Measurements from ENCODE around the gene SELENOM. TPM values are rescaled to one million over a fixed set of nuclear protein-coding genes. Genes with fewer than 3 reads are reported as not detected.

Gene SELENOM
- total RNA-seq, 3 donors from 2014 or later (not counting 1 experiment from before 2014, with no cell fraction given), result 8.1 to 14.0 (median 10.6) TPM

GRCh38 chr22:31148488-31148887 lies 41.1 kb upstream of the SELENOM start:
- intact Hi-C loops (cut with micrococcal nuclease), result no loop called here
- Histone ChIP-seq H3K4me3 (ENCODE audit: low read length) (no peak overlapping the region), H3K36me3 (ENCODE audit: control insufficient read depth, insufficient read depth, low read length) (no peaks in the 10 kb centered on the region), H3K4me1 (ENCODE audit: control insufficient read depth, insufficient read depth, low read length) (no peaks in the 10 kb centered on the region), H3K27ac (ENCODE audit: low read length) (no peak overlapping the region), H3K27me3 (ENCODE audit: control insufficient read depth, insufficient read depth, low read length) (no peaks in the 10 kb centered on the region), H3K9me3 (ENCODE audit: control insufficient read depth, insufficient read depth, low read length) (no peaks in the 10 kb centered on the region)
- Mint-ChIP-seq H3K9me3 (no peaks in the 10 kb centered on the region), H3K4me3 (no peak overlapping the region), H3K27me3 (ENCODE audit: low read depth in 2 of 2) (peaks cover 5 to 14% of the 10 kb centered on the region in 2 donors), H3K36me3 (no peaks in the 10 kb centered on the region), H3K4me1 (no peaks in the 10 kb centered on the region), H3K27ac (no peak overlapping the region)
- DNase-seq, result no peak
- TF ChIP-seq CTCF (IDR thresholded peaks at IDR 0.05), result no peak
- 92% methylated on average over 1 of the region's 1 CpG for WGBS (ENCODE audit: insufficient coverage)
- no peak for ATAC-seq

GRCh38 chr22:31144223-31144622 lies 36.9 kb upstream of the SELENOM start:
- ATAC-seq (no peak), DNase-seq (no peak)
- intact Hi-C loops (cut with micrococcal nuclease), result no loop called here
- Histone ChIP-seq H3K4me3 (ENCODE audit: low read length) (no peak overlapping the region), H3K4me1 (ENCODE audit: control insufficient read depth, insufficient read depth, low read length) (no peaks in the 10 kb centered on the region), H3K27me3 (ENCODE audit: control insufficient read depth, insufficient read depth, low read length) (no peaks in the 10 kb centered on the region), H3K36me3 (ENCODE audit: control insufficient read depth, insufficient read depth, low read length) (no peaks in the 10 kb centered on the region), H3K9me3 (ENCODE audit: control insufficient read depth, insufficient read depth, low read length) (no peaks in the 10 kb centered on the region), H3K27ac (ENCODE audit: low read length) (no peak overlapping the region)
- H3K27ac Mint-ChIP-seq, result no peak overlapping the region
- TF ChIP-seq CTCF (IDR thresholded peaks at IDR 0.05), result no peak
- peaks cover 2 to 14% of the 10 kb centered on the region in 2 donors for H3K27me3 Mint-ChIP-seq (ENCODE audit: low read depth in 2 of 2)
- H3K4me3 Mint-ChIP-seq, result no peak overlapping the region
- H3K4me1 Mint-ChIP-seq, result no peaks in the 10 kb centered on the region
- H3K9me3 Mint-ChIP-seq, result no peaks in the 10 kb centered on the region
- no peaks in the 10 kb centered on the region for H3K36me3 Mint-ChIP-seq

- no peaks in the 10 kb centered on the region for H3K36me3 ChIP-seq (ENCODE audit: control insufficient read depth, insufficient read depth, low read length)
- H3K4me1 ChIP-seq (ENCODE audit: control insufficient read depth, insufficient read depth, low read length), result no peaks in the 10 kb centered on the region
- no peak for TF ChIP-seq CTCF (IDR thresholded peaks at IDR 0.05)
- WGBS (ENCODE audit: insufficient coverage), result 96% methylated on average over 3 of the region's 3 CpGs
- H3K27ac ChIP-seq (ENCODE audit: low read length), result no peak overlapping the region
- Mint-ChIP-seq H3K27me3 (ENCODE audit: low read depth in 2 of 2) (peaks cover 2 to 14% of the 10 kb centered on the region in 2 donors), H3K4me1 (no peaks in the 10 kb centered on the region), H3K4me3 (no peak overlapping the region), H3K9me3 (no peaks in the 10 kb centered on the region), H3K36me3 (no peaks in the 10 kb centered on the region), H3K27ac (no peak overlapping the region)
- intact Hi-C loops (cut with micrococcal nuclease), result no loop called here
- no peaks in the 10 kb centered on the region for H3K9me3 ChIP-seq (ENCODE audit: control insufficient read depth, insufficient read depth, low read length)
- no peak overlapping the region for H3K4me3 ChIP-seq (ENCODE audit: low read length)
- no peak for DNase-seq
- H3K27me3 ChIP-seq (ENCODE audit: control insufficient read depth, insufficient read depth, low read length), result no peaks in the 10 kb centered on the region
- no peak for ATAC-seq
These were observed 36.2 kb upstream of the SELENOM start for GRCh38 chr22:31143537-31143936.

- no peaks in the 10 kb centered on the region for H3K27me3 ChIP-seq (ENCODE audit: control insufficient read depth, insufficient read depth, low read length)
- H3K4me1 ChIP-seq (ENCODE audit: control insufficient read depth, insufficient read depth, low read length), result no peaks in the 10 kb centered on the region
- 81% methylated on average over 3 of the region's 3 CpGs for WGBS (ENCODE audit: insufficient coverage)
- intact Hi-C loops (cut with micrococcal nuclease), result no loop called here
- Mint-ChIP-seq H3K4me3 (no peak overlapping the region), H3K27me3 (ENCODE audit: low read depth in 2 of 2) (peaks cover 2 to 14% of the 10 kb centered on the region in 2 donors), H3K36me3 (no peaks in the 10 kb centered on the region), H3K9me3 (no peaks in the 10 kb centered on the region), H3K27ac (no peak overlapping the region), H3K4me1 (no peaks in the 10 kb centered on the region)
- no peak overlapping the region for H3K4me3 ChIP-seq (ENCODE audit: low read length)
- no peak for ATAC-seq
- no peaks in the 10 kb centered on the region for H3K36me3 ChIP-seq (ENCODE audit: control insufficient read depth, insufficient read depth, low read length)
- no peak for TF ChIP-seq CTCF (IDR thresholded peaks at IDR 0.05)
- H3K27ac ChIP-seq (ENCODE audit: low read length), result no peak overlapping the region
- no peaks in the 10 kb centered on the region for H3K9me3 ChIP-seq (ENCODE audit: control insufficient read depth, insufficient read depth, low read length)
- DNase-seq, result no peak
These were observed 35.7 kb upstream of the SELENOM start for GRCh38 chr22:31143038-31143437.

Data from natural killer cell (primary cell).